CD4-positive, alpha-beta T cell treated with Interleukin-15 for 1 hour (primary cell): ENCODE measurements around the gene PRKCB.
"Not testable (repeated sequence)": the region's sequence is repeated elsewhere in the genome, so short reads cannot be mapped to it uniquely, and the experiment has no call there.

Experiments
- DNase-seq: peaks from one replicate; pipeline ENCODE4 v3.0.0-alpha.2; 2020

PRKCB gene

DNA sequence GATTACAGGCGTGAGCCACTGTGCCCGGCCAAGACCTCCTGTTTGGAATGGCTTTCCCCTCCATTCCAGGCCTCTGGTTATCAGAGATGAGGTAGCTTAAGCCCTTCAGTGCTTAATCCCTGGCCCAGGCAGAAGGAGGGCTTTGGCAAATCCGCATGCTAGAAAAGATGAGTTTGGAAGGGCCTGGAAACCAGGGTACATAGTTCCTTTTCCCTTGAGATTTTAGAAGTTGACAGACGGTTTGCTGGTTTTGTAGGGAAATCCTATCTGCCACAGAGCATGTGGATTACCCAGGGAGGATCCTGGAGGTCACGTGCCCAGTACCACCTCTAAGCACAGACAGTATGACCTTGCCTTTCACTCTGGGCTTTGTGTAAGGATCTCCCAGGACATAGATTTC, 305.7 kb downstream of the PRKCB start:
- DNase-seq = no peak

DNA sequence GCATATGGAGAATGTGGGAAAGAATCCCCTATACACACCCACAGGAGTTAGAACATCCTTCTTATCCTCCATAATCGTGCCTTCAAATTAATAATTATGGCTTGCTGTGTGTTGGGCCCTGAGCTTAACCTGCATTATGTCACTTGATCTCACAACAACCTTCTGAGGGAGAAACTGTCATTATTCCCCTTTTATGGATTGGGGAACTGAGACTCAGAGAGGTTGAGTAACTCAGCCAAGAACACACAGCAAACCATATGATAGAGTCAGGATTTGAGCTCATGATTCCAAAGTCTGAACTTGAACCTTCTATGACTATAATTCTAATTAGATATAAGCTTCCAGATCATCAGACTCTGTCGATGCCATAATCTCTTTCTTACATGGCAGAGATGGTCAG, 306.1 kb downstream of the PRKCB start:
- DNase-seq = no peak

DNA sequence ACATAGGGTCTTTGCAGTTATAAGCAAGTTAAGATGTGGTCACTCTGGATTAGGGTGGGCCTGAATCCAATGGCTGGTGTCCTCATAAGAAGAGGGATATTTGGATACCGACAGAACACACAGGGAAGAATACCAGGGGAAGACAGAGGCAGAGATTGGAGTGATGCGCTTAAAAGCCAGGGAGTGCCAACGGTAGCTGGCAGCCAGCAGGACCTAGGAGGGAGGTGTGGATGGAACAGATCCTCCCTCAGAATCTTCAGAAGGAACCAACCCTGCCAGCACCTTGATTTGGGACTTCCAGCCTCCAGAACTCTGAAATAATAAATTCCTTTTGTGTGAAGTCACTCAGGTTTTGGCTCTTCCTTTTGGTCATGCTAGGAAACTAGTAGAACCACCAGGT, 310.1 kb downstream of the PRKCB start:
- no peak for DNase-seq

DNA sequence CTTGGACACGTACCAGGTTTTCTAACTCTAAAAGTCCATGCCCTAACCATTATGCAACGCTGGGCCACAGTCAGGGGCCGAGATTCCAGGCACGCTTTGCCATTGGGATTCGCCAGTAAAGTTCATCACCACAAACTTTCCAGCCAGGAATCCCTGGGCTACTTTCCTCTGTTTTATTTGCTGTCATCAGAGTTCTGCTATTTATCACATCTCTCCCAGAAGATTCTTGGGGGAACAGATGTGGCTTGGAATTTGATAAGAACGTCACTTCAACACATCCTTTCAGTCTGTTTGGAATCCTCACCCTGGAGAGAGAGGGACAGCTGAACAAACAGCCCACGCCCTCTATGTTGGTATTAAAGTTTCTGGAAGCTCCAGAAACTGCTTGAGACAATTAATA, 310.7 kb downstream of the PRKCB start:
- no peak for DNase-seq

DNA sequence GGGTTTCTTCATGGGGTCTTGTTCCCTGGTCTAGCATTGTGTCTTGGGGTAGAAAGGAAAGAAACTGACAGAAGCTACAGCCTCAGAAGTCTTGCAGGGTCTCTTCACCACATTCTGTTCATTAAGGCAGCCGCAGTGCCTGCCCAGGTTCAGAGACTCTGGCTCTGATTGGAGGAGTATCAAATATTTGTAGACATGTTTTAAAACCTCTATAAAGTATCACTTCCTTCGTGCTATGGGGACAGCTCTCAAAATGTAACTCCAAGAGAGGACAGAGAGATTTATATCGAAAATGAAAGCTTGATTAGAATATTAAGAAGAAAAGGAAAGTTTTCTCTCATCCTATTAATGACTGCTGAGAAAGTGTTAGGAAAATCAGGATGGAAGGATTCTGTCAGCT, 313.3 kb downstream of the PRKCB start:
- DNase-seq = no peak

DNA sequence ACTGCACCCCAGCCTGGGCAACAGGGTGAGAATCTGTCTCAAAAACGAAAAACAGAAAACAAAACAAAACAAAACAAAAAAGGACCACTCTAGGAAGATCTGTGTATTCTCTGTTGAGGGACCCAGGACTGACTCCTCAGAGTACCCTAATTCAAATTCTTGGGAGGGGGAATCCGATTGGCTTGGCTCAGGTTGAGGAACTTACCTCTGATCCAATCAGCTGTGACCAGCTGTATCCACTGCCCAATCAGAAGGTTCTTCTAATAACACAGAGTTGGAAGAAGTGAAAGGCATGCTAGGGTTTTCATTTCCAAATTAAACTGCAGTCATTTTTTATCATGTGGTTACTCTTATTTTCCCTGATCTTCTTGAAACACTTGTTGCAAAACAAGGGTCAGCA, 314.5 kb downstream of the PRKCB start:
- DNase-seq = no peak

DNA sequence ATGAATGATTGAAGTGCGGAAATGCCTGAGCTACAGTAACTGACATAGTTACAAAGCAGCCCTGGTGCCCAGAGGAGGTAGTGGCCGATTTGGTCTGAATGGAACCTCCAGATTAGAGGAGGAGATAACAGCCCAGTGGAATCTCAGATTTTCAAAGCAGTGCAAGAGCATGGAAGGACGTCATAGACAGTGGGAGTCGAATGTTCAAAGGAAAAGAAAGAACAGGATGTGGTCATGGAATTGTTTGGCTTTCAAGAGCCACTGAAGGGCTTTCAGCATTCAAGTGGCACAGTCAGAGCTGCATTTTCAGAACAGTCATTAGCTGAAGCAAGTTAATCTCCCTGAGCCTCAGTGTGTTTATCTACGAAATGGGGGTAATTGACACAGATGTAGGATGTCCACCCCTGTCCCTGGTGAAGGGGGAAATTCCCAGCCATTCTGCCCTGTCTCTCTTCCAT, 315.7 kb downstream of the PRKCB start:
- no peak for DNase-seq

DNA sequence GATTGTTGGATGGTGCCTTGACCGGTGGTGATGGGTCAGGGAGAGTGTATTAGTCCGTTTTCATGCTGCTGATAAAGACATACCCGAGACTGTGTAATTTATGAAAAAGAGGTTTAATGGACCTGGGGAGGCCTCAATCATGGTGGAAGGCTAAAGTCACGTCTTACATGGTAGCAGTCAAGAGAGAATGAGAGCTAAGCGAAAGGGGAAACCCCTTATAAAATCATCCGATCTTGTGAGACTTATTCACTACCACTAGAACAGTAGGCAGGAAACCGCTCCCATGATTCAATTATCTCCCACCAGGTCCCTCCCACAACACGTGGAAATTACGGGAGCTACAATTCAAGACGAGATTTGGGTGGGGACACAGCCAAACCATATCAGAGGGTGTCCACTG, 316.3 kb downstream of the PRKCB start:
- DNase-seq = not testable (repeated sequence)

DNA sequence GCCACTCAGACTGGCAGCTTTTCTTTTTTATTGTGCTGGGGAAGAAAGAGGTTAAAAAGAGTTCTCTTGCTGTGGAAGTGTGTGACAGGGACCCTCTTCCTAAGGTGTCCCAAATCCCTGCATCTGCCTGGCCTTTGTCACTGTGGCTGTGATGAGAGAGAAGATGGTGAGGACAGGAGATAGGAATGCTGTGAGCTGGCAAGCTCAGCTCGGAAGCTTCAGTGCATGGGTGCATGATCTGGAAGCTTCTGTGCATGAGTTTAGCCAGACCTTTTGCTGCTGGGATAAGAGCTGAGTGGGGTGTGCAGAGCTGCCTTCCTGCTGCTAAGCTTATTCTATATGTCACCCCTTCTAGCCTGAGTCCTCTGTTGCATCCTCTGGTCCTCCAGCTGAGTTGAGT, 317.0 kb downstream of the PRKCB start:
- DNase-seq = no peak

DNA sequence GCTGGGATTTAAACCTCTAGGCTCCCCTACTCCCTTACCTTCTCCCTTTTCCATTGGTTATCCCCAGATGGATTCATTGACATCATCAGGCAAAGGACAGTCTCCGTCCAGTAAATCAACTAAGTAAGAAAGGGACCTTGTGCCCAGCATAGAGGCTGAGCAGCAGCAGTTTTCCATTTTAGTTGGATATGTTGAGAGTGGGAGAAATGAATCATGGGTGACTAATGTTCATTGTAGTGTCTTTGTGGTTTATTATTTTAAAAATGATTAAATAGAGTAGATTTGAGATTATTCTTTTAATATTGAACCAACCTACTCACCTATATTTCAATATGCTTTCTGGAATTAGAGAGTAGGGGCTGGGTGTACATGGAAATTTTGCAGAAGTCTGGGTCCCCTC, 321.0 kb downstream of the PRKCB start:
- DNase-seq = no peak

DNA sequence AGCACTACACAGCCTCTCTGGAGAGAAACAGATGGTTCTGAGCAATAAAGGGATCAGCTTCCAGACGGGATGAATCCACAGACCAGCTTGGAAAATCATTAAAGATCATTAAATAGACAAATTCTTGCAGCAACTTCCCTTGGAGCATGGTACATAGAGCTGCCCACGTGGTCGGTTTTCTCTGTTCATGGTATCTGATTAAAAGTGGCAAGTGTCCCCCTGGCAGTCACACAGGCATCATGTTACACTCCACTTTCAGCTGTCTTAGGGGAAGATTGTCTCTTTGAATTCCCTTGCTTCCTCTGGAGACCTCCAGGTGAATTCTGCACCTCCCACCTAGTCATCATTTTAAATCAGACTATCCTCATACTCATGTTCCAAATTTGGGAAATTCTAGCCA, 328.2 kb downstream of the PRKCB start:
- no peak for DNase-seq

DNA sequence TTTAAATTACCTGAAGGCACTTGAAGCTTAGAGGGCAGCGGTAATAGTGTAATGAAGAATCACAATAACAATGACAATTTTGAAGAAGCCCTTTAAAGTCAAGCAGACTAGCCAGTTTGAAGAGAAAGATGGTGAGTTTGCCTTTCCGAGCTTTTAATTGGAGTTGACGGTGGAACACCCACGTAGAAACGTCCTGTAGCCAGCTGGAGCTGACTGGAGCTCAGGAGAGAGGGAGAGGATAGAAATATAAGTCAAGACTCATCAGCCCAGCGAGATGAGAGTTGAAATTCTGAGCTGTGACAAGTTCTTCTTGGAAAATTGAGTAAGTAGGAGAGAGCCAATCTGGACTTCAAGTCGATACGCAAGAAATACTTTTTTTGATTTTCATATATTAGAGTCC, 328.6 kb downstream of the PRKCB start:
- no peak for DNase-seq

DNA sequence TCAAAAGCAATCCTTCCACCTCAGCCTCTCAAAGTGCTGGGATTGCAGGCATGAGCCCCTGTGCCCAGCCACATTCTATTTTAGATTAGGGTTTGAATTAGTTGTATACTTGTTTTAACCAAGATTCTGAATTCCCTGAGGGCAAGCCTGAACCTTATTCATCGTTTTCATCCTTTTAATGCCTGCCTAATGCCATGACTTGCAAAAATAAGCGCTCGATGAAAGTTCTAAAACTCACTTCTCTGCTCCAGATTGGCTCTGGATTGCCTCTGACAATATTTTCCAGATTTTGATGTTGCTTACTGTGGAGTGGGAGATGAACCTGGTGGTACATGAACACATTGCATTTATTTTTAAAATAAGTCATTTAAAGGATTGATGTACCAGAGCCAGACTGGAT, 329.5 kb downstream of the PRKCB start:
- DNase-seq = no peak

DNA sequence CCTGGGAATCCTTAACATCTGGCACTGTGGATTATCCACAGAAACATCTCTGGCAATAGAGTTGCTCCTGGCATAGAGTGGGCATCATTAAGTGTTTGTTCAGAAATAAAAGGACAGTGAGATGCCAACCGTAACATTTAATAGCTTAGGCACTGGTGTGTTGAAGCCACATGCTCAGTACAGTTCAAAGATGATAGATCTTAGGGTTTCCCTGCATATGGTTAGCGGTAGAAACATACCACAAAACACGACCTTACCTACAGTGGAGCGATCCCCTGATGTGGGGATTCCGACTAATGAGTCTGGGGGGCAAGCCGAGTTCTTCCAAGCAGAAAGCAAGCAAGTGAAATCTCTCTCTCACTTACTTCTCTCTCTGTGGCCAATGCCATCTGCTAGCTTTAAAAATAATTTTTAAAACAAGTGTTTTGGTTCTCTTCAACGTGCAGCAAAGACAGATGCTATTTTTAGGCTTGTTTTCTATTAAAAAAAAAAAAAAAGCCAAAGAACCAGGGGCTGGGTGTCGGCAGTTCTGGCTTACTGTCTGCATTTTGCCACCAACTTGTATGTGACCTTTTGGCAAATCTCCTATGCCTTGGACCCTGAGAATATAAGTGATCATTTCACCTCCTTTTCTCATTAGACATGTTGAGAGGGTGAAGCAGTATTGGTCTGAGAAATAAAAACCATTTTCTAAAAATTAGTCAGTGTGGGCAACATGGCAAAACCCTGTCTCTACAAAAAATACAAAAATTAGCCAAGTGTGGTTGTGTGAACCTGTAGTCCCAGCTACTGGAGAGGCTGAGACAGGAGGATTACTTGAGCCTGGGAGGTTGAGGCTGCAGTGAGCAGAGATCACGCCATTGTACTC, 331.1 kb downstream of the PRKCB start:
- no peak for DNase-seq

DNA sequence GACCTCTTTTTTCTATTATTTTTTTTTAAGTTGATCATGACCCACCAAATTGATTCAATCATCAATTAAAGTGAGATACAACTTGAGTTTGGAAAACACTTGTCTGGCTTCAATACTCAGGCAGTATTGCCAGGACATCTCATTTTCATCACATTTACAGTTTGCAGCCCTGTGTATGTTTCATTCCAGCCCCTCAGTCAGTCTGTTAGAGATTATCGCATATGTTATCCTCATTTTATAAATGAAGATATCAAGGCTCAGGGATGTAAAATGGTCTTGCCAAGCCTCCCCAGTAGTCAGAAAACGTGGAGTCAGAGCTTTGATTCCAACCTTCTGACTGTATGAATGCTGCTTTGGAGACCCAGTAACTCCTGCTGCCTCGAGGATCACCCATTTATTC, 333.1 kb downstream of the PRKCB start:
- DNase-seq = no peak

DNA sequence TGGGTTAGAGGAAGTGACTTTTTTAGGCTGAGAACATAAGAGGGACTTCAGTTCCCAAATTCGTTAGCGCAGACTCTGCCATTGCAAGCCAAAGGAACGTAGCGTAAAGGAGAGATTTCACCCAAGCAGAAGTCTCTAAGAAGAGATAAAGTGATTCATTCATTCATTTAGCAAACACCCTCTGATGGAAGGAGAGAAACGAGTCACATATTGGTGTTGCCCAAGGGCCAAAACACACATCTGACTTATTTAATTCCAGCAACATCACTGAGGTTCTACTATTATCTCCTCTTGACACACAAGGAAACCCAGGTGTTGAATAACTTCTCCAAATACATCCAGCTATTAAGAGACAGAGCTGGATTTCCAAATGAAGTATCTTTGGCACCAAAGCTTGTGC, 334.6 kb downstream of the PRKCB start:
- no peak for DNase-seq

DNA sequence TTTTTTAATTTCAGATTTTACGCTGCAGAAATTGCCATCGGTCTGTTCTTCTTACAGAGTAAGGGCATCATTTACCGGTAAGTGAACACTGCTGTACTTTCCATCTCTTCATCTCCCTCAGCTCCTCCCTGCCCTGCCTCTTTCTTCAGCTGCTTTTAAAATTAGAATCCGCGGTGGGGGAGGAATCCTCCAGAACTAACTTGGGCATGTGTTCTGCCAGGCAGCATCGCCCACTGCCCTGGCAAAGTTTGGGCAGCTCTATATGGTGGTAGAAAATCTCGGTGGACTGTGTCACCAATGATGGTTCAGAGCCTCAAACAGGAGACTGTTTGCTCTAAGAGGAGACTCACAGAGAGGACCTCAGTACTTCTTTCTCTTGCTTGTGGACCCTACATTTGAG, 338.7 kb downstream of the PRKCB start:
- DNase-seq = no peak

DNA sequence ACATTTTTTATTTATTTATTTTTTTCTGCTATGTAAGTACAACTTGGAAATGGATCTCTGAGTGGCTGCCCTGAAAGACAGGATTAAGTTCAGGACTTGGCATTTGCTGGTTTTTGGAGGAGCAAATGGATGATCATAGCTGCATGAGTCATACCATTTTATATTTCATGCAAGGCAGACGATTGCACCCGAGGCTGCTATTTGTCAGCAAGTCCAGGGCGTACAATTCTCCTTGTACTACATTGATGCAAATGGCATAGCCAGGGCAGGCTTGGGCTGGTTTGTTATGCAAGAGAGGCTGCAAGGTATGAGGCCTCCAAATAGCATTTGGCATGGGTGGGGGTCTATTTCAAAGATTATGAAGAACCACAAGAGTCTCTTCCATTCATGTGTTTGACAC, 339.2 kb downstream of the PRKCB start:
- no peak for DNase-seq

DNA sequence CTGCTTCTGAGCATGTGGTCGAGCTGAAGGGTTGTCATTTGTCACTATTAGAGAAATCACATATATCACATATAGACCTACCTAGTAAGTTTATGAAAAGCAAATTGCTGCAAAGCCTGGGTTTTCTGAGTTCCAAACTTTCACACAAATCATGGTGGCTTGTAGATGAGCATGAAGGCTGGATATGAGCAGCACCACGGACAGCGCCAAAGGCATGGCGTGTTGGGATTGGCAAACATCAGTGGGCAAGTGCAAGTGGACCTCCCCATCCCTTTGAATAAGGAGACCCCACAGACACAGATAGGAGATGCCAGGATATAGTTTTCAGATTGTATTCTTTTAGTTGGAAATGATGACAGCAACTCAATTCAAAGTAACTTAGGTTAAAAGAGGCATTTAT, 342.7 kb downstream of the PRKCB start:
- no peak for DNase-seq

DNA sequence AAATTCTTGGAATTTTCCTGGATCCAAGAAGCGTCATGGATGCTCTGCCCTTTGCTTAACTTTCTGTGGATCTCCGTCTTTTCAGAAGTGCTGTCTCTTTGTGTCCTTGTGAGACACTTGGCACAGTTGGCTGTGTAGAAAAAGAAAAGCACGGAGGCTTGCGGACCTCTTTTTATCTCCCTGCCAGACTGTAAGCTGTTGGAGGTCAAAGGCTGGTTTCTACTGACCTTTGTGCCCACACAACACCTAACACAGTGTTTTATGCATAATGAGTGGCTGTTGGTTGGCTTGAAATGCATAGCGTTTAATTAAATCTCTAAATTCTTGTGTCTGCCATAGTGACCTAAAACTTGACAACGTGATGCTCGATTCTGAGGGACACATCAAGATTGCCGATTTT, 344.7 kb downstream of the PRKCB start:
- DNase-seq = no peak

DNA sequence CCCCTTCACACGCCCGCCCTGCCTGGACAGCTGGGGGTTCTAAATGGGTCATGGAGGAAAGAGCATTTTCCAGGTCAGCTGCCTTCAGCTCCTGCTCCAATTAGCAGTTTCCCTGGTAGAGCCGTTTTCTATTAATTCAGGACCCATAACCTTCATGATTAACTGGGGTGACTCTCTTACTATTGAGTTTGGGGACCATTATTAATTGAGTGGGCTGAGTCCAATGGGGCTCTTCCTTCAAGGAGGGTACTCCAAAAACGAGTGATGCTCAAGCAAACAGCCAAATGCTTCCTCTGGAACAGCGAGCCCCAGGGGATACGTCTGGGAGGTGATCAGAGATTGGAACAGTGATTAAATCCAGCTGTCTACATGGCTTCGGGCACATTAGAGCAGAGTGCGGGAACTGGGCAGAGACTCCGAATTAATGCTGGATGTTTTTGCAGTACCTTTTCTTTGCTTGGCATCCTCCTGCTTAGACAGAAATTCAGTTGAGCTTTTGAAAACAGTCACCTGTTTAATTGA, 352.3 kb downstream of the PRKCB start:
- no peak for DNase-seq

DNA sequence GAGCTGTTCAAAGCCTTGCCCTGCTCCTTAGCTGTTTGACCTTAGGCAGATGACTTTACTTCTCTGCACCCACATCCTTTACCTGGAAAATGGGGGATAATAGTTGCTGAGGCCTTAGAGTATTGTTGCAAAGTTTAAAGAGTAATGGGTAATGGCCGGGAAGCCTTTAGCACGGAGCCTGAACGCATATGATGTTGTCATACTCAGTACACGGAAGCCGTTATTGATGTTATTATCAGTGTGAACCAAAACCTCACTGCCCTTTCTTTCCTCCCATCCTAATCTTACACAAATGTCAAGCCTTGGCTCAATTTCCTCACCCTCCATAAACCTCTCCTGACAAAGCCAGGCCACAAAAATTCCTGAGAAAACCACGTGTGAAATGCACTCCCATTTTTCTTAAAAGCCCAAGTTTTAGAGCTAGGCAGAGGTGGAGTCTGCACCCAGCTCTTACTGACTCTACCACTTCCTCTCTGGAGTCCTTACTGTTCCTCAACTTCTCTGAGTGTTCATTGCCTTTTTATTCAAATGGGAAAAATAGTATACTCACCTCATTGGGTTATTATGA, 353.1 kb downstream of the PRKCB start:
- DNase-seq = no peak

DNA sequence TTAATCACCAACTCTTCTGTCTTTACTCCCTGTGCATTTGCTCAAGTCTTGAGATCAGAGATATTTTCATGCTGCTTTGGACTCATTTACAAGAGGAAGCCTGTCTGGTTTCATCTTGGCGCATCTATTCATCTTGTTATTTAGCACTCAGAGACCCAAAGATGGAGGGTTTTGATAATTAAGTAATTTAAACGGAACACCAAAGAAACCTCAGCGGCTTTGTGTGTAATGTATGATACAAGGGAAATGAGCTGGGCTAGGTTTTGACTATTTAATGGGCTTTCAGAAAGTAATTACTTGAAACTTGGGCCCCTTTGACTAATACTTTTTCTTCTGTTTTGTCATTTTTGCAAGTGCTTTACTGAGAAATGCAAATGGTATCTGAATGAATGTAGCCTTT, 354.2 kb downstream of the PRKCB start:
- DNase-seq = no peak

DNA sequence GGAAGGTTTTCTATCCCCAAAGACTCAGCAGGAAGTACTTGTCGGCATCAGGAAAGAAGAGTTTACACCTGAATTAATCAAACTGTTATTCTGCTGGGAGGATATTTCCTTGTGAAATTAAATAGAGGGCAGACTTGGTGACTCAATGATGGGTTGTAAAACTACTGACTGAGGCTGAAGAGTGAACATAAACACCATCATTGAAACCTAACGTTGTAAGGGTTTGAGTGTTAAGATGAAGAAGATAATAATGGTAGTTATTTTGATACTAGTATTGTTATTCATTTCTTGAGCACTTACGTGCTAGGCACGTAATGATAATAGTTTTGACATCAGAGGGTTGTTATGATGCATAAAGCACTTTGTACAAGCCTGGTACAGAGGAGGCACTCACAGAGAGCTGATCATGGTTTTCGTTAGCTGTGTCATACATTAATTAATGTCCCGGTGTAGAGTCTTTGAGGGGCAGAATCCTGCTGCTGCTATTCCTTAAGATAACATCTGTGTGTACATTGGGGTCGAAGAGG, 356.2 kb downstream of the PRKCB start:
- DNase-seq = no peak
